WERI-Rb-1 (cell line): Measurements from ENCODE around the gene KCNJ14.

ENCODE experiments used
- DNase-seq: peaks from one replicate; pipeline ENCODE4 v3.0.0-alpha.2; 2020
- H3K27ac ChIP-seq: fragments of 250-450 bp; sonication (Bioruptor Pico); 2 replicates; pipeline ENCODE4 v1.5.1; 2020; ENCODE audit warnings: mild to moderate bottlenecking, moderate library complexity
- H3K27me3 ChIP-seq: fragments of 250-450 bp; sonication (Bioruptor Pico); 2 replicates; pipeline ENCODE4 v1.5.1; 2021; ENCODE audit warnings: mild to moderate bottlenecking, low read depth, moderate library complexity; ENCODE audit not compliant: insufficient read depth, severe bottlenecking
- H3K36me3 ChIP-seq: fragments of 250-450 bp; sonication (Bioruptor Pico); 2 replicates; pipeline ENCODE4 v1.5.1; 2020; ENCODE audit warnings: mild to moderate bottlenecking, moderate library complexity
- H3K4me3 ChIP-seq: 2 replicates; pipeline ENCODE4 v1.5.1; 2011; ENCODE audit warnings: low read depth, mild to moderate bottlenecking, control low read depth, low read length
- H3K9me3 ChIP-seq: fragments of 250-450 bp; sonication (Bioruptor Pico); 2 replicates; pipeline ENCODE4 v1.5.1; 2021; ENCODE audit warnings: mild to moderate bottlenecking, moderate library complexity; ENCODE audit not compliant: severe bottlenecking
- TF ChIP-seq, protein P1 (sequence below): IDR thresholded peaks from 2 replicates; pipeline ENCODE4 v1.5.1; 2011; ENCODE audit warnings: low read depth, mild to moderate bottlenecking, control low read depth, inconsistent platforms, low read length

Gene KCNJ14

DNA sequence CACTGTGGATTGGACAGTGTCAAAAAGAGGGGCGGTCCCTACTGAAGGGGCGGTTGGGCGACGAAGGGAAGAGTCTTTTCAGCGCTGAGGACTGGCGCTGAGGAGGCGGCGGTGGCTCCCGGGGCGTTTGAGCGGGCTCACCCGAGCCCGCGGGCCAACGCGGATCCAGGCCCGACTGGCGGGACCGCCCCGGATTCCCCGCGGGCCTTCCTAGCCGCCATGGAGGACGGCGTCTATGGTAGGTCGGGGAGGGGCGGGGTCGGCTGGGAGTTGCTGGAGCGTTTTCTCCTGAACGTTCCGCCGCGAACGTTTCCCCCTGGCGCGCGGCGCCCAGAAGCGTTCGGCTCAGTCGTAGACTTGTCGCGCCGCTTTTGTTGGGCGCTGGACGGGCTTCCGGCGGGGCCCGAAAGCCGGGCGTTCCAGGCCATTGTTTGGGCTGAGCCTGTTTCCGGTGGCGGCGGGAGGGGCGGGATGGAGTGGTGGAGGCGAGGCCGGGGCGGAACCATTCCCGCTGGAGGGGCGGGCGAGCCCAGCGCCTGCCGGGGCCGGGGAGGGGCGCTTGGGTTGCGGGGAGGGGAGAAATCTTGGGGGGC lies 14.0 kb downstream of the KCNJ14 start, which contains the start of gene CYTH2:
Gene CYTH2, plus strand, starts transcription at position 81 of the 593 bp plus-strand sequence. Its CDS starts 139 bp downstream, at position 220.
- Histone ChIP-seq H3K36me3 (peaks cover 42% of the 10 kb centered on the region), H3K4me3 (peak within 1 kb of the TSS; percentile 86), H3K27me3 (peaks cover 24% of the 10 kb centered on the region), H3K27ac (peak within 1 kb of the TSS; percentile 93), H3K9me3 (no peaks in the 10 kb centered on the region)
- TF ChIP-seq, protein P1, sequence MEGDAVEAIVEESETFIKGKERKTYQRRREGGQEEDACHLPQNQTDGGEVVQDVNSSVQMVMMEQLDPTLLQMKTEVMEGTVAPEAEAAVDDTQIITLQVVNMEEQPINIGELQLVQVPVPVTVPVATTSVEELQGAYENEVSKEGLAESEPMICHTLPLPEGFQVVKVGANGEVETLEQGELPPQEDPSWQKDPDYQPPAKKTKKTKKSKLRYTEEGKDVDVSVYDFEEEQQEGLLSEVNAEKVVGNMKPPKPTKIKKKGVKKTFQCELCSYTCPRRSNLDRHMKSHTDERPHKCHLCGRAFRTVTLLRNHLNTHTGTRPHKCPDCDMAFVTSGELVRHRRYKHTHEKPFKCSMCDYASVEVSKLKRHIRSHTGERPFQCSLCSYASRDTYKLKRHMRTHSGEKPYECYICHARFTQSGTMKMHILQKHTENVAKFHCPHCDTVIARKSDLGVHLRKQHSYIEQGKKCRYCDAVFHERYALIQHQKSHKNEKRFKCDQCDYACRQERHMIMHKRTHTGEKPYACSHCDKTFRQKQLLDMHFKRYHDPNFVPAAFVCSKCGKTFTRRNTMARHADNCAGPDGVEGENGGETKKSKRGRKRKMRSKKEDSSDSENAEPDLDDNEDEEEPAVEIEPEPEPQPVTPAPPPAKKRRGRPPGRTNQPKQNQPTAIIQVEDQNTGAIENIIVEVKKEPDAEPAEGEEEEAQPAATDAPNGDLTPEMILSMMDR = no peak
- peak; percentile 82 for DNase-seq

DNA sequence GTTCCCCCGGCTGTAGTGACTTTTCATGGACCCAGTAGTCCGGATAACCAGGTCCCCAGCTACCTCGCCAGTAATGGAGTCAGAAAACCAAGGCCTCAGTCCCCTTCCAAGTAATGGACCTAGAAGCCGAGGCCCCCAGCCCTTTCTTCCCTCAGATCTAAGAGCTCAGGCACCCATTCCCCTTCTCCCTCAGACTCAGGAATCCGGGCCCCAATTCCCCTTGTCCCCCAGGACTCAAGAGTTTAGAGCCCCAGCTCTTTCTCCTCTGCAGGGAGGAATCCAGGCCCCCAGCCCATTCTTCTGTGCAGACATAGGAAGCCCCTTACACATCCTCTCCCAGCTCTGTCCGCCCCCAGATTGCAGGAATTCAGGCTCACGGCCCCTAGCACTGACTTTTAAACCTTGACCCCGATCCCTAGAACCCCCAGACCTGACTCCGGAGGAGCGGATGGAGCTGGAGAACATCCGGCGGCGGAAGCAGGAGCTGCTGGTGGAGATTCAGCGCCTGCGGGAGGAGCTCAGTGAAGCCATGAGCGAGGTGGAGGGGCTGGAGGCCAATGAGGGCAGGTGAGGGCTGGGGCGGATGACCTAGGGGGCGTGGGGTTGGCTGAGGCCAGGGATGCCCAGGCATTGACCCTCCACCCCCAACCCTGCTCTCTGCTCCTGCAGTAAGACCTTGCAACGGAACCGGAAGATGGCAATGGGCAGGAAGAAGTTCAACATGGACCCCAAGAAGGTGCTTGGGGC lies 14.7 kb downstream of the KCNJ14 start:
- no peak for DNase-seq
- H3K27ac ChIP-seq = peak overlapping the region; percentile 93; the same call in 1 of the 2 replicates
- no peaks in the 10 kb centered on the region for H3K9me3 ChIP-seq
- peaks cover 19% of the 10 kb centered on the region for H3K27me3 ChIP-seq
- TF ChIP-seq, protein P1 = no peak
- H3K36me3 ChIP-seq = peaks cover 49% of the 10 kb centered on the region
- H3K4me3 ChIP-seq = peak overlapping the region; percentile 86

DNA sequence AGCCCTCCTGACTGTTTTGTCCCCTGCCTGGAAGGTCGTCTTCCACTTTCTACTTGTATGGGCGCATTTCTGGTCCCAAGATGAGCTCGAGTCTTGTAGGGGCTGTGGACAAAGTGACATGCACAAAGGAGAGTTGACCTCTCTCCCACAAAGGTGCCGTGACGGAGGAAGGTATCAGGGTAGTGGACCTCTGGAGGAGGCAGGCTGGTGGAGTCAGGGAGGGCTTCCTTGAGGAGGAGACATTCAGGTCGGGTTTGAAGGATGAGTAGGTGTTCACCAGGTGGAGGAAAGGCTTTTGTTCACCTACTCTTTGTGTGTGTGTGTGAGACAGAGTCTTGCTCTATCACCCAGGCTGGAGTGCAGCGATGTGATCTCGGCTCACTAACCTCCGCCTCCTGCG lies 15.5 kb downstream of the KCNJ14 start:
- H3K27ac ChIP-seq = no peak overlapping the region
- peaks cover 12% of the 10 kb centered on the region for H3K27me3 ChIP-seq
- H3K4me3 ChIP-seq = no peak overlapping the region
- H3K9me3 ChIP-seq = no peaks in the 10 kb centered on the region
- DNase-seq = no peak
- TF ChIP-seq, protein P1 = no peak
- peaks cover 57% of the 10 kb centered on the region for H3K36me3 ChIP-seq

DNA sequence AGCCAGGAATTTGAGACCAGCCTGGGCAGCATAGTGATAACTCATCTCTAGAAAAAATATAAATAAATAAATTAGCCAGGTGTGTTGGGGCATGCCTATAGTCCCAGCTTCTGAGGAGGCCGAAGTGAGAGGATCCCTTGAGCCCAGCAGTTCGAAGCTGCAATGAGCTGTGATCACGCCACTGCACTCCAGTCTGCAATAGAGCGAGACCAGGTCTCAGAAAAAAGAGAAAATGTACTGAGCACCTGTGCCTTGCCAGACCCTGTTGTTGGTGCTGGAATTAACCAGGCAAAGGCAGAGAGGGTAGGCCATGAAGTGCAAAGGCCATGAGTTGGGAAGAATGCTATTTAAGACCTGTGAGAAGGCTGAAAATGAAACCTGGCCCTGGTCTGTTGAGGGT lies 16.5 kb downstream of the KCNJ14 start:
- DNase-seq = no peak
- Histone ChIP-seq H3K36me3 (peaks cover 66% of the 10 kb centered on the region), H3K27ac (no peak overlapping the region), H3K9me3 (no peaks in the 10 kb centered on the region), H3K27me3 (peaks cover 4% of the 10 kb centered on the region), H3K4me3 (no peak overlapping the region)
- TF ChIP-seq, protein P1 = no peak

DNA sequence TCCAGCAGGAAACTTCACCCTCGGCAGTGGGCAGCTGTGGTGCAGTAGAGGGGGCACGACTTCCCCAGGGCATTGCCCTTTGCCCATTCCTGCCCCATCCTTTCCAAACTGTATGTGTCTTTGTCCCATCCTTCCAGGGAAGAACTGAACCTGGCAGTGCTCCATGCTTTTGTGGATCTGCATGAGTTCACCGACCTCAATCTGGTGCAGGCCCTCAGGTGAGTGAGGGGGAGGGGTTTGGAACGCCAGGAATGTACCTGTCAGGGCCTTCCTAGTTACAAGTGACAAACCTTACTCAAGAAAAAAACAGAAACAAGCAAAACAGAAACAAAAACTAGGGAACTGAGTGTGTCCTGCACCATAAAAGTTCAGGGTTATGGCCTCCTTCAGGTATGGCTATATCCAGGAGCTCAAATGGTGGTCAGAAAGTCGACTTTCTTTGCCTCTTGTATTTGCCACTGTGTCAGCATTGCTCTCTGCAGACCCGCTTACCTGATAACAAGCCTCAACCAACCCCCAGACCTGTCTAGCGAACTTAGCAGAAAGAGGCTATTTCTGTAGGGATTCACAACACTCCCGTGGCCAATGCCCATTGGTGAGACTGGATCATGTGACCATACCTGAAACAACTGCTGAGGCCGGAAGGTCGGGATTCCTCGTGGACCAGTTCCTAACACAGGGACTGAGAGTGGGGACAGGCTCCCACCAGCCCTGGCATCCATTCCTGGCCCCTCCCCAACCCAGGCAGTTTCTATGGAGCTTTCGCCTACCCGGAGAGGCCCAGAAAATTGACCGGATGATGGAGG lies 18.0 kb downstream of the KCNJ14 start:
- DNase-seq = no peak
- peaks cover 75% of the 10 kb centered on the region for H3K36me3 ChIP-seq
- TF ChIP-seq, protein P1 = no peak
- no peaks in the 10 kb centered on the region for H3K9me3 ChIP-seq
- H3K27ac ChIP-seq = no peak overlapping the region
- H3K27me3 ChIP-seq = peaks cover under 1% of the 10 kb centered on the region
- H3K4me3 ChIP-seq = no peak overlapping the region
